ENCODE results near the gene IL32.

The IL32 gene

GRCh38 chr16:3097266-3097665, 31.8 kb downstream of the IL32 start:
- Histone ChIP-seq H3K27me3 (ENCODE audit: insufficient read depth, low read length) (no peaks in the 10 kb centered on the region), H3K9ac (ENCODE audit: low read length) (no peak overlapping the region), H3K27ac (ENCODE audit: low read depth, low read length, poor library complexity, severe bottlenecking) (no peak overlapping the region), H3K9me2 (ENCODE audit: low read depth, low read length) (no peaks in the 10 kb centered on the region), H2AFZ (ENCODE audit: low read length) (no peak overlapping the region), H3K4me3 (ENCODE audit: low read depth, low read length, poor library complexity, severe bottlenecking) (no peak overlapping the region), H4K20me1 (ENCODE audit: insufficient read depth, low read length) (no peaks in the 10 kb centered on the region), H3K4me1 (ENCODE audit: insufficient read depth, low read length, severe bottlenecking) (peaks cover 32% of the 10 kb centered on the region), H3K9me3 (ENCODE audit: low read length) (no peaks in the 10 kb centered on the region), H3K4me2 (ENCODE audit: low read length) (no peak overlapping the region), H3K36me3 (ENCODE audit: insufficient read depth, low read length) (no peaks in the 10 kb centered on the region), H3K79me2 (ENCODE audit: insufficient read depth, low read length) (no peaks in the 10 kb centered on the region), H3F3A (ENCODE audit: insufficient read depth, low read length) (no peaks in the 10 kb centered on the region)
- TF ChIP-seq CTCF (IDR thresholded peaks at IDR 0.05; ENCODE audit: low read length) (no peak), EZH2 (IDR thresholded peaks at IDR 0.05; ENCODE audit: borderline replicate concordance, low read length) (no peak)

GRCh38 chr16:3098459-3099394, 33.3 kb downstream of the IL32 start, which contains the start of gene ZSCAN10:
TSS of gene ZSCAN10 (minus strand) at chr16:3099294. CDS start at chr16:3092937, 6,357 bp downstream.
- no peaks in the 10 kb centered on the region for H4K20me1 ChIP-seq (ENCODE audit: insufficient read depth, low read length)
- no peaks in the 10 kb centered on the region for H3K79me2 ChIP-seq (ENCODE audit: insufficient read depth, low read length)
- H3K4me1 ChIP-seq (ENCODE audit: insufficient read depth, low read length, severe bottlenecking) = peaks cover 26% of the 10 kb centered on the region
- no peak within 1 kb of the TSS for H2AFZ ChIP-seq (ENCODE audit: low read length)
- no peak within 1 kb of the TSS for H3K9ac ChIP-seq (ENCODE audit: low read length)
- no peaks in the 10 kb centered on the region for H3K9me2 ChIP-seq (ENCODE audit: low read depth, low read length)
- H3F3A ChIP-seq (ENCODE audit: insufficient read depth, low read length) = peaks cover 6% of the 10 kb centered on the region; the same call in 1 of the 2 replicates
- H3K27me3 ChIP-seq (ENCODE audit: insufficient read depth, low read length) = no peaks in the 10 kb centered on the region
- TF ChIP-seq CTCF (IDR thresholded peaks at IDR 0.05; ENCODE audit: low read length) (no peak), EZH2 (IDR thresholded peaks at IDR 0.05; ENCODE audit: borderline replicate concordance, low read length) (no peak)
- H3K9me3 ChIP-seq (ENCODE audit: low read length) = no peaks in the 10 kb centered on the region
- no peak within 1 kb of the TSS for H3K27ac ChIP-seq (ENCODE audit: low read depth, low read length, poor library complexity, severe bottlenecking)
- no peaks in the 10 kb centered on the region for H3K36me3 ChIP-seq (ENCODE audit: insufficient read depth, low read length)
- H3K4me2 ChIP-seq (ENCODE audit: low read length) = peak within 1 kb of the TSS; percentile 56
- peak within 1 kb of the TSS; percentile 41 for H3K4me3 ChIP-seq (ENCODE audit: low read depth, low read length, poor library complexity, severe bottlenecking)

- TF ChIP-seq CTCF (IDR thresholded peaks at IDR 0.05; ENCODE audit: low read length) (no peak), EZH2 (IDR thresholded peaks at IDR 0.05; ENCODE audit: borderline replicate concordance, low read length) (no peak)
- Histone ChIP-seq H3K9me3 (ENCODE audit: low read length) (no peaks in the 10 kb centered on the region), H3K9ac (ENCODE audit: low read length) (no peak overlapping the region)
These were observed 33.9 kb downstream of the IL32 start for GRCh38 chr16:3099395-3099731.

More at GRCh38 chr16:3099395-3099731, 33.9 kb downstream of the IL32 start:
- no peaks in the 10 kb centered on the region for H3K9me2 ChIP-seq (ENCODE audit: low read depth, low read length)
- H3K79me2 ChIP-seq (ENCODE audit: insufficient read depth, low read length) = no peaks in the 10 kb centered on the region
- H2AFZ ChIP-seq (ENCODE audit: low read length) = no peak overlapping the region
- no peak overlapping the region for H3K27ac ChIP-seq (ENCODE audit: low read depth, low read length, poor library complexity, severe bottlenecking)
- peaks cover 6% of the 10 kb centered on the region; the same call in 1 of the 2 replicates for H3F3A ChIP-seq (ENCODE audit: insufficient read depth, low read length)
- no peaks in the 10 kb centered on the region for H3K36me3 ChIP-seq (ENCODE audit: insufficient read depth, low read length)
- H3K4me2 ChIP-seq (ENCODE audit: low read length) = no peak overlapping the region
- no peak overlapping the region for H3K4me3 ChIP-seq (ENCODE audit: low read depth, low read length, poor library complexity, severe bottlenecking)
- no peaks in the 10 kb centered on the region for H4K20me1 ChIP-seq (ENCODE audit: insufficient read depth, low read length)
- no peaks in the 10 kb centered on the region for H3K27me3 ChIP-seq (ENCODE audit: insufficient read depth, low read length)
- peaks cover 25% of the 10 kb centered on the region for H3K4me1 ChIP-seq (ENCODE audit: insufficient read depth, low read length, severe bottlenecking)
